IMR-90 (cell line): Measurements from ENCODE around the gene FAM47A. TPM values are rescaled to one million over a fixed set of nuclear protein-coding genes. Genes with fewer than 3 reads are reported as not detected.

Experiments
- ATAC-seq: fragments of 200-7000 bp; cut with Tn5 transposase; 2 replicates; pipeline ENCODE4 v1.9.1; 2020; ENCODE audit warnings: low read depth, mild to moderate bottlenecking, moderate library complexity
- BruUV-seq: library from RNA; stranded (reverse); fragments of 400-500 nt; replicated peaks from 2 replicates; lab custom pipeline; 2021; lab: Mats Ljungman, UMichigan
- CTCF ChIA-PET: fragments of 300-600 bp; formaldehyde crosslinking; extraction: SDS; loops from one replicate; lab custom pipeline; 2021; ENCODE audit warnings: antibody characterized with exemption; lab: Yijun Ruan, JAX
- POLR2A ChIA-PET: fragments of 300-600 bp; sonication (Branson Sonifier 250); formaldehyde crosslinking; loops from one replicate; lab custom pipeline; 2022; ENCODE audit warnings: antibody characterized with exemption; ENCODE audit not compliant: unreplicated experiment; lab: Charles Lee
- DNase-seq: peaks from one replicate; pipeline ENCODE4 v3.0.0; 2013
- H2AFZ ChIP-seq: replicated peaks from 2 replicates; pipeline ENCODE3; 2013; ENCODE audit warnings: low read length, mild to moderate bottlenecking; ENCODE audit not compliant: poor library complexity
- H2AK5ac ChIP-seq: 2 replicates; pipeline ENCODE4 v1.6.1; 2013; ENCODE audit warnings: low read depth, low read length, inconsistent platforms
- H2AK9ac ChIP-seq: replicated peaks from 2 replicates; pipeline ENCODE3; 2013; ENCODE audit warnings: mild to moderate bottlenecking, low read depth, low read length, moderate library complexity; ENCODE audit not compliant: poor library complexity
- H2BK120ac ChIP-seq: 2 replicates; pipeline ENCODE4 v1.6.1; 2013; ENCODE audit warnings: low read depth, low read length, inconsistent platforms
- H2BK15ac ChIP-seq: 3 replicates; pipeline ENCODE4 v1.6.1; 2013; ENCODE audit warnings: low read depth, low read length, inconsistent platforms
- H2BK20ac ChIP-seq: 2 replicates; pipeline ENCODE4 v1.6.1; 2013; ENCODE audit warnings: low read depth, mild to moderate bottlenecking, inconsistent platforms, low read length, moderate library complexity
- H2BK5ac ChIP-seq: 2 replicates; pipeline ENCODE4 v1.6.1; 2013; ENCODE audit warnings: mild to moderate bottlenecking, low read depth, low read length, inconsistent platforms; ENCODE audit not compliant: poor library complexity, severe bottlenecking
- H3K14ac ChIP-seq: replicated peaks from 2 replicates; pipeline ENCODE4 v1.6.1; 2013; ENCODE audit warnings: low read depth, low read length, inconsistent platforms
- H3K18ac ChIP-seq: 2 replicates; pipeline ENCODE4 v1.6.1; 2013; ENCODE audit warnings: low read depth, low read length, control low read depth
- H3K23ac ChIP-seq: 2 replicates; pipeline ENCODE4 v1.6.1; 2013; ENCODE audit warnings: low read depth, low read length, inconsistent platforms
- H3K27ac ChIP-seq: 2 replicates; pipeline ENCODE4 v1.5.1; 2013; ENCODE audit warnings: mild to moderate bottlenecking, control low read depth, low read length; ENCODE audit not compliant: insufficient read depth
- H3K27me3 ChIP-seq: 2 replicates; pipeline ENCODE4 v1.6.1; 2013; ENCODE audit warnings: low read length; ENCODE audit not compliant: control insufficient read depth, insufficient read depth
- H3K36me3 ChIP-seq: 2 replicates; pipeline ENCODE4 v1.6.1; 2013; ENCODE audit warnings: low read length, mixed read lengths; ENCODE audit not compliant: control insufficient read depth, insufficient read depth
- H3K4ac ChIP-seq: 2 replicates; pipeline ENCODE4 v1.6.1; 2013; ENCODE audit warnings: low read depth, low read length, inconsistent platforms
- H3K4me1 ChIP-seq: 2 replicates; pipeline ENCODE4 v1.6.1; 2013; ENCODE audit warnings: low read length, mixed read lengths; ENCODE audit not compliant: control insufficient read depth, insufficient read depth
- H3K4me2 ChIP-seq: 2 replicates; pipeline ENCODE4 v1.6.1; 2013; ENCODE audit warnings: low read depth, mild to moderate bottlenecking, control low read depth, low read length, moderate library complexity
- H3K4me3 ChIP-seq: 2 replicates; pipeline ENCODE4 v1.5.1; 2013; ENCODE audit warnings: low read depth, mild to moderate bottlenecking, control low read depth, low read length, moderate library complexity; ENCODE audit not compliant: insufficient read depth
- H3K56ac ChIP-seq: 2 replicates; pipeline ENCODE4 v1.6.1; 2013; ENCODE audit warnings: low read length, inconsistent platforms; ENCODE audit not compliant: insufficient read depth; ENCODE audit errors: extremely low read depth
- H3K79me1 ChIP-seq, 2 experiments: 2 replicates each; pipeline ENCODE4 v1.6.1; 2013; ENCODE audit warnings: low read length in 2 of 2, inconsistent platforms in 1 of 2, low read depth in 1 of 2
- H3K9ac ChIP-seq: 2 replicates; pipeline ENCODE4 v1.6.1; 2013; ENCODE audit warnings: low read depth, low read length, control low read depth
- H3K9me1 ChIP-seq: 2 replicates; pipeline ENCODE4 v1.6.1; 2013; ENCODE audit warnings: low read length, inconsistent platforms; ENCODE audit not compliant: insufficient read depth
- H3K9me3 ChIP-seq: 2 replicates; pipeline ENCODE4 v1.6.1; 2013; ENCODE audit warnings: low read length; ENCODE audit not compliant: control insufficient read depth, insufficient read depth
- H4K20me1 ChIP-seq: 2 replicates; pipeline ENCODE4 v1.6.1; 2013; ENCODE audit warnings: low read length, inconsistent platforms; ENCODE audit not compliant: insufficient read depth
- H4K5ac ChIP-seq: 2 replicates; pipeline ENCODE4 v1.6.1; 2013; ENCODE audit warnings: mild to moderate bottlenecking, low read depth, low read length, control low read depth
- H4K8ac ChIP-seq, 2 experiments: 2 replicates each; pipeline ENCODE4 v1.6.1; 2013; ENCODE audit warnings: low read depth in 2 of 2, low read length in 2 of 2, control low read depth in 1 of 2, inconsistent platforms in 1 of 2
- H4K91ac ChIP-seq: 2 replicates; pipeline ENCODE4 v1.6.1; 2013; ENCODE audit warnings: low read depth, low read length, inconsistent platforms; ENCODE audit not compliant: insufficient read depth
- CEBPB ChIP-seq: IDR thresholded peaks from 2 replicates; pipeline ENCODE4 v1.6.1; 2012; ENCODE audit warnings: low read depth, low read length, improper control_type of control experiment
- MAZ ChIP-seq: IDR thresholded peaks from 2 replicates; pipeline ENCODE4 v1.6.1; 2012; ENCODE audit warnings: low read depth, mild to moderate bottlenecking, low read length, improper control_type of control experiment, moderate library complexity, borderline replicate concordance
- RFX5 ChIP-seq: IDR thresholded peaks from 2 replicates; pipeline ENCODE4 v1.8.0; 2012; ENCODE audit warnings: low read depth, mild to moderate bottlenecking, low read length, moderate library complexity
- WGBS, 2 experiments: methylation state at CpG; one replicate each; pipeline versions ENCODE4 v1.1.5 to v1.1.7; 2013; ENCODE audit warnings: missing lambda C conversion rate in 2 of 2; ENCODE audit not compliant: insufficient read length in 1 of 2; ENCODE audit errors: extremely low coverage in 2 of 2; 5-methylcytosine and 5-hydroxymethylcytosine counted together
- dilution Hi-C: fragments of 300-500 bp; cut with HindIII; formaldehyde crosslinking; loops from one replicate; pipeline ENCODE4 v1.14.3; 2018; ENCODE audit warnings: low sequenced_read_pairs; ENCODE audit not compliant: unreplicated experiment
- in situ Hi-C: fragments of 300-500 bp; cut with MboI; formaldehyde crosslinking; loops from 3 replicates; pipeline ENCODE4 v1.14.3; 2019; ENCODE audit warnings: low sequenced_read_pairs, inconsistent platforms, mixed read lengths
- intact Hi-C: fragments of 100-400 bp; cut with micrococcal nuclease; formaldehyde crosslinking; loops from 2 replicates; pipeline ENCODE4 v1.10.0; 2022
- polyA plus RNA-seq, 3 experiments: library from polyadenylated mRNA; depleted of rRNA; stranded (reverse); fragments of >200 nt; gene quantifications; 2 replicates each; pipeline ENCODE4 v1.2.3, GENCODE V29; 2012; ENCODE audit warnings: low replicate concordance in 1 of 3
- total RNA-seq: library from RNA; depleted of rRNA; stranded (reverse); fragments of >200 nt; gene quantifications from 2 replicates; pipeline ENCODE4 v1.2.3, GENCODE V29; 2012

The FAM47A gene
- total and polyA plus RNA-seq, 2 of the 4 experiments (the other 2 are of a cell fraction), result not detected

DNA sequence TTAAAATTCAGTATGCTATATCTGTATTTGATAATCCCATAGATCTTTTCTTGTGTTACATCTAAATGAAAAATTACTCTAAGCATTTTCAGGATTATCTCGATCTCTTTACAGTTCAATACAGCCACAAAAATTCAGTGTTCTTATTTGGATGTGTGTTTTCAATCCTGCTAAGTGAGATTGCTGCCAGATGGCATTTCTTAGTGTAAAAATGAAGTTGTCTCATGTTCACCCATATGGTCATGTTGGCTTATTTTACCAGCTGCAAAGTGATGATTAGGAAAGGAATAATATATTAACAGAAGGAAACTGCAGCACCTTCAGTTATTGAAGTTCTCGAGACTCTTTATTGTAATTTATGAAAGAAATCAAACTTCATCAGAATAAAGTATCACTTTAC, 12.1 kb upstream of the FAM47A start:
- no peak overlapping the region for H3K23ac ChIP-seq
- intact Hi-C loops, result no loop called here
- DNase-seq (no peak), ATAC-seq (no peak)
- no peaks in the 10 kb centered on the region for H4K20me1 ChIP-seq
- no peak overlapping the region for H2BK20ac ChIP-seq
- no peak overlapping the region for H4K5ac ChIP-seq
- no peak overlapping the region for H3K4me3 ChIP-seq
- TF ChIP-seq MAZ (no peak), RFX5 (no peak), CEBPB (no peak)
- H2AK9ac ChIP-seq, result no peak overlapping the region
- no peak overlapping the region for H2BK5ac ChIP-seq
- no peak overlapping the region for H2AFZ ChIP-seq
- H3K4me1 ChIP-seq, result no peaks in the 10 kb centered on the region
- peaks cover 4% of the 10 kb centered on the region; the same call in 1 of the 2 replicates for H3K9me3 ChIP-seq
- no peak overlapping the region for H2BK15ac ChIP-seq
- H3K79me1 ChIP-seq, result no peaks in the 10 kb centered on the region
- H3K9ac ChIP-seq, result no peak overlapping the region
- ChIA-PET CTCF (no interaction called here), POLR2A (no interaction called here)
- no peaks in the 10 kb centered on the region for H3K36me3 ChIP-seq
- H3K4me2 ChIP-seq, result no peak overlapping the region
- no peaks in the 10 kb centered on the region for H3K27me3 ChIP-seq
- no peak overlapping the region for H3K27ac ChIP-seq
- H2AK5ac ChIP-seq, result no peak overlapping the region
- H4K8ac ChIP-seq, result no peak overlapping the region
- WGBS, 2 experiments, result no CpG with 5 or more reads among the region's 2 CpGs
- in situ Hi-C loops, result no loop called here
- no peak overlapping the region for H2BK120ac ChIP-seq
- no TSS peak for BruUV-seq
- no peaks in the 10 kb centered on the region for H3K9me1 ChIP-seq
- dilution Hi-C loops, result no loop called here
- no peak overlapping the region for H4K91ac ChIP-seq
- no peak overlapping the region for H3K4ac ChIP-seq
- no peak overlapping the region for H3K56ac ChIP-seq
- H3K14ac ChIP-seq, result no peak overlapping the region
- no peak overlapping the region for H3K18ac ChIP-seq
